GM21619 (cell line): ENCODE results near the gene UPK1B.

Experiments
- ATAC-seq: cut with Tn5 transposase; IDR thresholded peaks from one replicate; pipeline ENCODE4 v1.9.1; 2021; ENCODE audit not compliant: unreplicated experiment

The UPK1B gene

GRCh38 chr3:119175872-119176756 lies 2.7 kb downstream of the UPK1B start:
- ATAC-seq, result no peak

- ATAC-seq, result no peak
Observed at GRCh38 chr3:119176778-119177177, 3.4 kb downstream of the UPK1B start.

DNA sequence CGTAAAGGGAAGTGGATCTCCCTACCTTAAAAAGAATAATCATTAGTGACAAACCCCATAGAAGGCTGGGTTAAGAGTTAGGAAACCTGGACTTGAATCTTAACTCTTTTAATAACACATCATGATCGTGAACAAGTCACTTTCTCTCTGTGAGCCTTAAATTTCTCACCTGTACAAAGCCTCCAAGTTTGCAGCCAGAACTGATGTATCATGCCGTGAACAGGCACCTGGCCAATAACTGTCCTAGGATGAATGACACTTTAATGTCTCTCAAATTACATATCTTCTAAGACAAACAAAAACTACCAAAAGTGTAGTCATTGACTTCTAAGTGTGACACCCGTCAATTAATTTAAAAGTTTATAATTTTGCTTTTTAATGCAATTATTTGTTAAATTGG lies 3.9 kb downstream of the UPK1B start:
- ATAC-seq, result no peak

- no peak for ATAC-seq
Observed at GRCh38 chr3:119181765-119182164, 8.4 kb downstream of the UPK1B start.

GRCh38 chr3:119184111-119184510 lies 10.7 kb downstream of the UPK1B start:
- ATAC-seq, result no peak

- ATAC-seq, result no peak
Observed at GRCh38 chr3:119184796-119185570, 11.6 kb downstream of the UPK1B start.

DNA sequence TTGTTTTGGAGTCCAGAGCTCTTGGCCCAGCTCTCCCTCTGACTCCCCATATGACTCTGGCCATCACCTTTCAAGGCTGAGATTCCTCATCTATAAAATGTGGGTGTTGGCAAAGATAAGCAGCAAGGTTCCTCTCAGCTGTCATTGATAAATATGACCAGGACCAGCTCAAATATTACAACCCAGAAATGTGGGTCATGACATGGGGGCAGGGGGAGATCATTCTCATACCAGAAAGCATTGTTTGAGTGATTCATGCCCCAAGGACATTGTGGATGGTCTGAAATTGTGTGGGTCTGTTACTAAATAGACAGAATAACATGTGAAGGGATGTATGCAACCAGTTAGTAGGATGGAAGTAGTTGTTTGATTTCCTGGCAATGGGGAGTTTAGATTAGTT lies 13.9 kb downstream of the UPK1B start:
- no peak for ATAC-seq

DNA sequence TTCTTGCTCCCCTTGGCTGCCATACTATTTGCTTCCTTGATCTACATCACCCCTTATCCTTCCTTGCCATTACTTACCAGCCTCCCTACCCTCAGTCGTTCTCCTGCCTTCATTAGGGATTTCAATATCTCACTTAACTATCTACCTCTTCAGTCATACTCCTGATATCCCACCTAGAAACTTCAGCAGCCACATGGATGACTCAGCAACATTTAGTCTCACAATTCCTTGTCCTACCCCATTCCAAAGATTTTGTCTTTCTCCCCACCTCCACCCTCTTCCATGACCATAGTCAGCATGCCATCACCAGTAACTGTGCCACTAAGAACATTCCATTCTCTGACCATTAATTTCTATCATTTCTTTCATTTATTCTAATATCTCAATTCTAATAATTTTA lies 18.4 kb downstream of the UPK1B start:
- ATAC-seq, result no peak

DNA sequence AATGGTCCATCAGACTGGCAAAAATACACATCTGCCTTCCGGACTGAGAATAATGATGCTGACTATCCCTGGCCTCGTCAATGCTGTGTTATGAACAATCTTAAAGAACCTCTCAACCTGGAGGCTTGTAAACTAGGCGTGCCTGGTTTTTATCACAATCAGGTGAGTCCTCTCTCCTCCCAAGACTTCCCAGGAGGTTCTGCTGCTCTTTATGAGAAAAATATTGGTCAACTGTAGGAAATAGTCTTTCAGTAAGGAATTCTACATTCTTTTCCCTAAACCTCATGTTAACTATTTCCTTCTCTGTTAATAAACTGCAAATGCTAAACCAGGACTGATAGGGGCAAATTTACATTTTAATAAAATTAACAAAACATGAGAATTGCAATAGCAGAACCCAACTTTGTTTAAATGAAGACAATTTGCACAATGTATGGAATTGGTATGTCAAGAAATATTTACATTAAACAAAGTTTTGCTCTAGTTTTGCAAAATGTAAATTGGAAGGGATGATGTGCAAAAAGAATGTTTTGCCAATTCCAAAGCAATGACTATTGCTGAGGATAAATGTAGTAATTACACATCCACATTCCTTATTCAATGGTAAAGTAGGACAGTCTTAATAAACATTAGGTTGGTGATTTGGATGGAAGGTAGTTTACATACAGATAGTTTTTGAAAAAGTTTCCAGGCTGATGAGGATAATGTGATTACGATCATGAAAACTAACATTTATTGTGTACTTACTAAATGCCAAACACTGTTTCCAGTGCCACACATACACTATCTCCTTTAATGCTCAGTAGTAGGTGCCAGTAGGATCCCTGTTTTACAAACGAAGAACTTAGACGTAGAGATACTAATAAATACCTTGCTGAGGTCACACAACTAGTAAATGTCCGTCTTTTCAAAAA lies 21.1 kb downstream of the UPK1B start:
- ATAC-seq, result no peak

- ATAC-seq, result no peak
Observed at GRCh38 chr3:119195151-119195476, 21.7 kb downstream of the UPK1B start.

GRCh38 chr3:119195911-119196310 lies 22.5 kb downstream of the UPK1B start:
- no peak for ATAC-seq

DNA sequence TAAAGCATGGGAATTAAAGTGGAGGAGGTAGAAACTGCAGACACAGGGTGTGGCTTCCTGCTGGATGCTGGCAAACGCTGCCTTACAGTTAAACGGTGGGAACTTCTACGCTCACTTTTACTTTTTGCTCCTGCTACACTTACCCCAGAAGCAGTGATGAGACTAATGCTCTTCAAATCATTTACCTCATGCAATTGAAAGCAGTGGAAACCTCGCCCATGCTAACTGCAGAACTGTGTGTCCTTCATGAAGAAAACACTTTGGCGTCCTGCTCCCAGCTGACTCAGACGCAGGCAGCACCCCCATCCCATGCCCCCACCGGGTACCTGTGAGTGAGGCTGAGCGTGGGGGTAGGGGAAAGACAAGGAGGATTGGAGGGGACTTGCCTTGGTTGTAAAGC lies 31.8 kb downstream of the UPK1B start:
- no peak for ATAC-seq

GRCh38 chr3:119205685-119206084 lies 32.3 kb downstream of the UPK1B start:
- ATAC-seq, result no peak

- no peak for ATAC-seq
Observed at GRCh38 chr3:119206611-119207511, 33.5 kb downstream of the UPK1B start.

DNA sequence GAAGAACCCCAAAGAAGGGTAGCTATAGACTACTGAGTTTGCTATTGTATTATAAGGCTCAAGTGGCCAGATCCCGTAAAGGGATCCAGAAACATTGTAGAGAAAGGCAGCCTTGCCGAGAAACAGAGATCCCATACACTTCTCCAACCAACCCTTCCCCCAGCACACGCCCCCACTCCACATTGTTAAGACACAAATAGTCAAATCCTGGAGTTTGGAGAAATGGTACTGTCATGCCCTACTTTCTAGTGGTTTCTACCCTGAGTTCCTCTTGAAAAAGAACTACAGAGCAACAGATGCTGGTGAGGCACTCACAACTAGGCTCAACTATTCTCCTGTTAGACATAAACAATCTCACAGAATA lies 34.1 kb downstream of the UPK1B start:
- ATAC-seq, result no peak

GRCh38 chr3:119211193-119211592 lies 37.8 kb downstream of the UPK1B start:
- ATAC-seq, result no peak

- no peak for ATAC-seq
Observed at GRCh38 chr3:119211803-119212202, 38.4 kb downstream of the UPK1B start.

GRCh38 chr3:119219069-119219468 lies 45.7 kb downstream of the UPK1B start:
- ATAC-seq, result peak; percentile 100

- ATAC-seq, result no peak
Observed at GRCh38 chr3:119220198-119220597, 46.8 kb downstream of the UPK1B start.

- ATAC-seq, result no peak
Observed at GRCh38 chr3:119220970-119221667, 47.7 kb downstream of the UPK1B start.
